CD4-positive, alpha-beta T cell treated with Interleukin-6 for 4 hours (primary cell): ENCODE measurements around the gene PCDHB5.
"Not testable (repeated sequence)": the region's sequence is repeated elsewhere in the genome, so short reads cannot be mapped to it uniquely, and the experiment has no call there.

Experiments used
- DNase-seq: peaks from one replicate; pipeline ENCODE4 v3.0.0-alpha.2; 2020; ENCODE audit warnings: mixed read lengths

PCDHB5 gene

GRCh38 chr5:141135030-141135717, at the start of gene PCDHB5:
Gene PCDHB5, plus strand, starts transcription at chr5:141135206. Its CDS starts 229 bp downstream, at chr5:141135435.
- no peak for DNase-seq

DNA sequence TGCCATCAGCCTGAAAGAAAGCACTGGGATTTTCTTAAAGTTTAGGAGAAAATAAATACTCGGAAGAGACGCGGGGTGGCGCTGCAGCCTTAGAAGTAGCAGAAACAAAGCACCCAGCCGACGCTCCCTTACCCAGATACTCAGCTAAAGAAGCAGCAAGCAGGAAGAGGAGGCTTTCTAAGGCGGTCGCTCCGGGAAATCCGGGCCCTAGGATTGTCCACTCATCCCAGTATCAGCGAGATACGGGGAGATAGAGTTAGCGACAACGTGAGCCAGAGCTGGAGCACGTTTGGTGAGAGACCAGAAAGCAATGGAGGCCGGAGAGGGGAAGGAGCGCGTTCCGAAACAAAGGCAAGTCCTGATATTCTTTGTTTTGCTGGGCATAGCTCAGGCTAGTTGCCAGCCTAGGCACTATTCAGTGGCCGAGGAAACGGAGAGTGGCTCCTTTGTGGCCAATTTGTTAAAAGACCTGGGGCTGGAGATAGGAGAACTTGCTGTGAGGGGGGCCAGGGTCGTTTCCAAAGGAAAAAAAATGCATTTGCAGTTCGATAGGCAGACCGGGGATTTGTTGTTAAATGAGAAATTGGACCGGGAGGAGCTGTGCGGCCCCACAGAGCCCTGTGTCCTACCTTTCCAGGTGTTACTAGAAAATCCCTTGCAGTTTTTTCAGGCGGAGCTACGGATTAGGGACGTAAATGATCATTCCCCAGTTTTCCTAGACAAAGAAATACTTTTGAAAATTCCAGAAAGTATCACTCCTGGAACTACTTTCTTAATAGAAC, 40.3 kb upstream of the PCDHB5 start, which contains the start of gene PCDHB2:
Gene PCDHB2, plus strand, starts transcription at position 135 of the 782 bp plus-strand sequence. Its CDS starts 176 bp downstream, at position 311.
- DNase-seq: no peak

DNA sequence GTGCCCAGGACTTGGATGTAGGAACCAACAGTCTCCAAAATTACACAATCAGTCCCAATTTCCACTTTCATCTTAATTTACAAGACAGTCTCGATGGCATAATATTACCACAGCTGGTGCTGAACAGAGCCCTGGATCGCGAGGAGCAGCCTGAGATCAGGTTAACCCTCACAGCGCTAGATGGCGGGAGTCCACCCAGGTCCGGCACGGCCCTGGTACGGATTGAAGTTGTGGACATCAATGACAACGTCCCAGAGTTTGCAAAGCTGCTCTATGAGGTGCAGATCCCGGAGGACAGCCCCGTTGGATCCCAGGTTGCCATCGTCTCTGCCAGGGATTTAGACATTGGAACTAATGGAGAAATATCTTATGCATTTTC, 39.8 kb upstream of the PCDHB5 start:
- no peak for DNase-seq

DNA sequence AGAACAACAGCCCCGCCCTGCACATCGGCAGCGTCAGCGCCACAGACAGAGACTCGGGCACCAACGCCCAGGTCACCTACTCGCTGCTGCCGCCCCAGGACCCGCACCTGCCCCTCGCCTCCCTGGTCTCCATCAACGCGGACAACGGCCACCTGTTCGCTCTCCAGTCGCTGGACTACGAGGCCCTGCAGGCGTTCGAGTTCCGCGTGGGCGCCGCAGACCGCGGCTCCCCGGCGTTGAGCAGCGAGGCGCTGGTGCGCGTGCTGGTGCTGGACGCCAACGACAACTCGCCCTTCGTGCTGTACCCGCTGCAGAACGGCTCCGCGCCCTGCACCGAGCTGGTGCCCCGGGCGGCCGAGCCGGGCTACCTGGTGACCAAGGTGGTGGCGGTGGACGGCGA, 38.8 kb upstream of the PCDHB5 start:
- DNase-seq: not testable (repeated sequence)

- DNase-seq: not testable (repeated sequence)
Measured at GRCh38 chr5:141096586-141096985, 38.4 kb upstream of the PCDHB5 start.

GRCh38 chr5:141100243-141100805, 34.7 kb upstream of the PCDHB5 start, which contains the start of gene PCDHB3:
Gene PCDHB3, plus strand, starts transcription at chr5:141100473. Its CDS starts 177 bp downstream, at chr5:141100650.
- peak; percentile 4 for DNase-seq

- DNase-seq: no peak
Measured at GRCh38 chr5:141101059-141101458, 33.9 kb upstream of the PCDHB5 start.

- not testable (repeated sequence) for DNase-seq
Measured at GRCh38 chr5:141102070-141102469, 32.9 kb upstream of the PCDHB5 start.

DNA sequence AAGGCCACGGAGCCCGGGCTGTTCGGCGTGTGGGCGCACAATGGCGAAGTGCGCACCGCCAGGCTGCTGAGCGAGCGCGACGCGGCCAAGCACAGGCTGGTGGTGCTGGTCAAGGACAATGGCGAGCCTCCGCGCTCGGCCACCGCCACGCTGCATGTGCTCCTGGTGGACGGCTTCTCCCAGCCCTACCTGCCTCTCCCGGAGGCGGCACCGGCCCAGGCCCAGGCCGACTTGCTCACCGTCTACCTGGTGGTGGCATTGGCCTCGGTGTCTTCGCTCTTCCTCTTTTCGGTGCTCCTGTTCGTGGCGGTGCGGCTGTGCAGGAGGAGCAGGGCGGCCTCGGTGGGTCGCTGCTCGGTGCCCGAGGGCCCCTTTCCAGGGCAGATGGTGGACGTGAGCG, 32.5 kb upstream of the PCDHB5 start:
- not testable (repeated sequence) for DNase-seq

- DNase-seq: no peak
Measured at GRCh38 chr5:141105350-141105749, 29.7 kb upstream of the PCDHB5 start.

- no peak for DNase-seq
Measured at GRCh38 chr5:141119250-141119649, 15.8 kb upstream of the PCDHB5 start.

- no peak for DNase-seq
Measured at GRCh38 chr5:141121563-141121962, 13.4 kb upstream of the PCDHB5 start, which contains the start of gene PCDHB4. Gene PCDHB4, plus strand, starts transcription at chr5:141121818. Its CDS starts 181 bp downstream, at chr5:141121999.

GRCh38 chr5:141121985-141122384, 13.0 kb upstream of the PCDHB5 start:
- DNase-seq: no peak

DNA sequence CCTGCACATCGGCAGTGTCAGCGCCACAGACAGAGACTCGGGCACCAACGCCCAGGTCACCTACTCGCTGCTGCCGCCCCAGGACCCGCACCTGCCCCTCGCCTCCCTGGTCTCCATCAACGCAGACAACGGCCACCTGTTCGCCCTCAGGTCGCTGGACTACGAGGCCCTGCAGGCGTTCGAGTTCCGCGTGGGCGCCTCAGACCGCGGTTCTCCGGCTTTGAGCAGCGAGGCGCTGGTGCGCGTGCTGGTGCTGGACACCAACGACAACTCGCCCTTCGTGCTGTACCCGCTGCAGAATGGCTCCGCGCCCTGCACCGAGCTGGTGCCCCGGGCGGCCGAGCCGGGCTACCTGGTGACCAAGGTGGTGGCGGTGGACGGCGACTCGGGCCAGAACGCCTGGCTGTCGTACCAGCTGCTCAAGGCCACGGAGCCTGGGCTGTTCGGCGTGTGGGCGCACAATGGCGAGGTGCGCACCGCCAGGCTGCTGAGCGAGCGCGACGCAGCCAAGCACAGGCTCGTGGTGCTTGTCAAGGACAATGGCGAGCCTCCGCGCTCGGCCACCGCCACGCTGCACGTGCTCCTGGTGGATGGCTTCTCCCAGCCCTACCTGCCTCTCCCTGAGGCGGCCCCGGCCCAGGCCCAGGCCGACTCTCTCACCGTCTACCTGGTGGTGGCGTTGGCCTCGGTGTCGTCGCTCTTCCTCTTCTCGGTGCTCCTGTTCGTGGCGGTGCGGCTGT, 11.4 kb upstream of the PCDHB5 start:
- DNase-seq: not testable (repeated sequence)

- DNase-seq: no peak
Measured at GRCh38 chr5:141127305-141127704, 7.7 kb upstream of the PCDHB5 start.

- no peak for DNase-seq
Measured at GRCh38 chr5:141135718-141136266, 786 bp downstream of the PCDHB5 start.

- DNase-seq: not testable (repeated sequence)
Measured at GRCh38 chr5:141137346-141137745, 2.3 kb downstream of the PCDHB5 start.

GRCh38 chr5:141149812-141150211, 14.8 kb downstream of the PCDHB5 start, which contains the start of gene PCDHB6:
Gene PCDHB6, plus strand, starts transcription at chr5:141150057. Its CDS starts 201 bp downstream, at chr5:141150258.
- peak; percentile 2 for DNase-seq

GRCh38 chr5:141150224-141150992, 15.4 kb downstream of the PCDHB5 start:
- DNase-seq: no peak

DNA sequence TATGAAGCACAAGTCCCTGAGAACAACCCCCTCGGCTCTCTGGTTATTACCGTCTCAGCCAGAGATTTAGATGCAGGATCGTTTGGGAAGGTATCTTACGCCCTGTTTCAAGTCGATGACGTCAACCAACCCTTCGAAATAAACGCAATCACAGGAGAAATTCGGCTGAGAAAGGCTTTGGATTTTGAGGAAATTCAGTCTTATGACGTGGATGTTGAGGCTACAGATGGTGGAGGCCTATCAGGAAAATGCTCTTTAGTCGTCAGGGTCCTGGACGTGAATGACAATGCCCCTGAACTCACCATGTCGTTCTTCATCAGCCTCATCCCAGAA, 16.0 kb downstream of the PCDHB5 start:
- DNase-seq: no peak

DNA sequence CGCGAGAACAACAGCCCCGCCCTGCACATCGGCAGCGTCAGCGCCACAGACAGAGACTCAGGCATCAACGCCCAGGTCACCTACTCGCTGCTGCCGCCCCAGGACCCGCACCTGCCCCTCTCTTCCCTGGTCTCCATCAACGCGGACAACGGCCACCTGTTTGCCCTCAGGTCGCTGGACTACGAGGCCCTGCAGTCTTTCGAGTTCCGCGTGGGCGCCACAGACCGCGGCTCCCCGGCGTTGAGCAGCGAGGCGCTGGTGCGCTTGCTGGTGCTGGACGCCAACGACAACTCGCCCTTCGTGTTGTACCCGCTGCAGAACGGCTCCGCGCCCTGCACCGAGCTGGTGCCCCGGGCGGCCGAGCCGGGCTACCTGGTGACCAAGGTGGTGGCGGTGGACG, 16.6 kb downstream of the PCDHB5 start:
- DNase-seq: not testable (repeated sequence)

- not testable (repeated sequence) for DNase-seq
Measured at GRCh38 chr5:141152096-141152495, 17.1 kb downstream of the PCDHB5 start.
